Smooth muscle cell (in vitro differentiated cells): ENCODE results near the gene ARGLU1. TPM values are rescaled to one million over a fixed set of nuclear protein-coding genes. Genes with fewer than 3 reads are reported as not detected.

Experiments used
- DNase-seq: peaks from one replicate; lab custom pipeline; 2025; ENCODE audit not compliant: unreplicated experiment; lab: John Stamatoyannopoulos, UW
- H2AFZ ChIP-seq: fragments of 200-600 bp; sonication (generic); 2 replicates; pipeline ENCODE4 v1.6.0; 2016; ENCODE audit warnings: antibody characterized with exemption, low read depth, mild to moderate bottlenecking
- H3F3A ChIP-seq: fragments of 200-600 bp; sonication (generic); 2 replicates; pipeline ENCODE4 v1.6.0; 2017; ENCODE audit warnings: antibody characterized with exemption, low read depth
- H3K27ac ChIP-seq: fragments of 200-600 bp; sonication (generic); 2 replicates; pipeline ENCODE4 v1.5.1; 2016; ENCODE audit warnings: low read depth, mild to moderate bottlenecking
- H3K27me3 ChIP-seq: fragments of 200-600 bp; sonication (generic); 2 replicates; pipeline ENCODE4 v1.6.1; 2016; ENCODE audit warnings: low read depth, mild to moderate bottlenecking
- H3K36me3 ChIP-seq: fragments of 200-600 bp; sonication (generic); 2 replicates; pipeline ENCODE4 v1.5.1; 2016; ENCODE audit warnings: low read depth
- H3K4me1 ChIP-seq: fragments of 200-600 bp; sonication (generic); 2 replicates; pipeline ENCODE4 v1.5.1; 2016; ENCODE audit warnings: low read depth
- H3K4me2 ChIP-seq: fragments of 200-600 bp; sonication (generic); 2 replicates; pipeline ENCODE4 v1.6.0; 2016; ENCODE audit warnings: mild to moderate bottlenecking
- H3K4me3 ChIP-seq: fragments of 200-600 bp; sonication (generic); 2 replicates; pipeline ENCODE4 v1.5.1; 2016; ENCODE audit warnings: mild to moderate bottlenecking
- H3K79me2 ChIP-seq: fragments of 200-600 bp; sonication (generic); 2 replicates; pipeline ENCODE4 v1.6.0; 2016; ENCODE audit warnings: low read depth, mild to moderate bottlenecking
- H3K9ac ChIP-seq: fragments of 200-600 bp; sonication (generic); 2 replicates; pipeline ENCODE4 v1.6.0; 2016; ENCODE audit warnings: low read depth
- H3K9me3 ChIP-seq: fragments of 200-600 bp; sonication (generic); replicated peaks from 2 replicates; pipeline ENCODE4 v1.5.1; 2016; ENCODE audit warnings: low read depth
- H4K20me1 ChIP-seq: fragments of 200-600 bp; sonication (generic); 2 replicates; pipeline ENCODE4 v1.6.0; 2016; ENCODE audit warnings: low read depth
- CTCF ChIP-seq: fragments of 200-600 bp; sonication (generic); IDR thresholded peaks from 2 replicates; pipeline ENCODE4 v1.5.1; 2017; ENCODE audit warnings: borderline replicate concordance, mild to moderate bottlenecking, antibody characterized with exemption; ENCODE audit not compliant: insufficient read depth, poor library complexity, severe bottlenecking
- WGBS: methylation state at CpG from one replicate; pipeline ENCODE4 v1.1.7; 2016; ENCODE audit warnings: low lambda C conversion rate; 5-methylcytosine and 5-hydroxymethylcytosine counted together
- polyA plus RNA-seq: library from polyadenylated mRNA; unstranded; fragments of >200 nt; fragmentation: Nextera tagmentation; extraction: Ambion mirVana; gene quantifications from 2 replicates; pipeline ENCODE4 v1.2.1, GENCODE V29; 2016
- total RNA-seq: library from RNA; depleted of rRNA; stranded (reverse); fragments of >200 nt; gene quantifications from 2 replicates; pipeline ENCODE4 v1.2.3, GENCODE V29; 2014

ARGLU1 gene
- total and polyA plus RNA-seq, 2 experiments from 2014 or later: 36.5 to 43.6 TPM

GRCh38 chr13:106558527-106558926 lies 9.4 kb downstream of the ARGLU1 start:
- H4K20me1 ChIP-seq: peaks cover 100% of the 10 kb centered on the region

GRCh38 chr13:106555631-106556328 lies 12.2 kb downstream of the ARGLU1 start:
- Histone ChIP-seq H4K20me1 (peaks cover 100% of the 10 kb centered on the region), H3K9ac (no peak overlapping the region), H3K4me1 (peaks cover 14% of the 10 kb centered on the region), H2AFZ (no peak overlapping the region), H3K27me3 (no peaks in the 10 kb centered on the region), H3K36me3 (peaks cover 23% of the 10 kb centered on the region), H3K79me2 (peaks cover 100% of the 10 kb centered on the region), H3K27ac (no peak overlapping the region), H3K9me3 (no peaks in the 10 kb centered on the region), H3F3A (no peaks in the 10 kb centered on the region), H3K4me3 (no peak overlapping the region), H3K4me2 (no peak overlapping the region)
- DNase-seq: no peak
- 94% methylated on average over 4 of the region's 4 CpGs for WGBS
- no peak for TF ChIP-seq CTCF

More at GRCh38 chr13:106558527-106558926, 9.4 kb downstream of the ARGLU1 start:
- Histone ChIP-seq H3F3A (no peaks in the 10 kb centered on the region), H3K9ac (no peak overlapping the region), H3K4me1 (peaks cover 32% of the 10 kb centered on the region), H3K4me3 (no peak overlapping the region), H3K27me3 (no peaks in the 10 kb centered on the region), H3K4me2 (no peak overlapping the region), H3K9me3 (no peaks in the 10 kb centered on the region), H2AFZ (no peak overlapping the region), H3K79me2 (peaks cover 100% of the 10 kb centered on the region), H3K27ac (no peak overlapping the region), H3K36me3 (peaks cover 23% of the 10 kb centered on the region)
- TF ChIP-seq CTCF: no peak
- DNase-seq: no peak

GRCh38 chr13:106551751-106552150 lies 16.2 kb downstream of the ARGLU1 start:
- no peak overlapping the region for H3K4me2 ChIP-seq
- no peaks in the 10 kb centered on the region for H3K4me1 ChIP-seq
- no peak overlapping the region for H3K27ac ChIP-seq
- no peak overlapping the region for H3K9ac ChIP-seq
- peaks cover 96% of the 10 kb centered on the region for H3K79me2 ChIP-seq
- 91% methylated on average over 3 of the region's 3 CpGs for WGBS
- H3K36me3 ChIP-seq: peaks cover 22% of the 10 kb centered on the region
- DNase-seq: no peak
- H3F3A ChIP-seq: peaks cover 6% of the 10 kb centered on the region
- H3K27me3 ChIP-seq: no peaks in the 10 kb centered on the region
- H4K20me1 ChIP-seq: peaks cover 100% of the 10 kb centered on the region
- no peak overlapping the region for H3K4me3 ChIP-seq
- no peak for TF ChIP-seq CTCF
- H3K9me3 ChIP-seq: no peaks in the 10 kb centered on the region
- no peak overlapping the region for H2AFZ ChIP-seq

GRCh38 chr13:106551350-106551749 lies 16.6 kb downstream of the ARGLU1 start:
- WGBS: 95% methylated on average over 1 of the region's 1 CpG
- no peak overlapping the region for H3K4me2 ChIP-seq
- peaks cover 94% of the 10 kb centered on the region for H3K79me2 ChIP-seq
- TF ChIP-seq CTCF: no peak
- H3K9ac ChIP-seq: no peak overlapping the region
- no peaks in the 10 kb centered on the region for H3K27me3 ChIP-seq
- no peak overlapping the region for H2AFZ ChIP-seq
- H4K20me1 ChIP-seq: peaks cover 100% of the 10 kb centered on the region
- H3F3A ChIP-seq: peaks cover 6% of the 10 kb centered on the region
- no peaks in the 10 kb centered on the region for H3K4me1 ChIP-seq
- H3K36me3 ChIP-seq: peaks cover 18% of the 10 kb centered on the region
- no peak overlapping the region for H3K4me3 ChIP-seq
- DNase-seq: no peak
- H3K27ac ChIP-seq: no peak overlapping the region
- H3K9me3 ChIP-seq: no peaks in the 10 kb centered on the region
